Stimulated activated CD4-positive, alpha-beta T cell treated with anti-CD3 and anti-CD28 coated beads, TNF-alpha, amount 100 ng/mL, for 4 hours (primary cell): Measurements from ENCODE around the gene TBC1D1.

Experiments
- DNase-seq, 3 experiments: peaks; one replicate each; pipeline ENCODE4 v3.0.0-alpha.2; 2020; ENCODE audit warnings: low read depth in 3 of 3

The TBC1D1 gene

DNA sequence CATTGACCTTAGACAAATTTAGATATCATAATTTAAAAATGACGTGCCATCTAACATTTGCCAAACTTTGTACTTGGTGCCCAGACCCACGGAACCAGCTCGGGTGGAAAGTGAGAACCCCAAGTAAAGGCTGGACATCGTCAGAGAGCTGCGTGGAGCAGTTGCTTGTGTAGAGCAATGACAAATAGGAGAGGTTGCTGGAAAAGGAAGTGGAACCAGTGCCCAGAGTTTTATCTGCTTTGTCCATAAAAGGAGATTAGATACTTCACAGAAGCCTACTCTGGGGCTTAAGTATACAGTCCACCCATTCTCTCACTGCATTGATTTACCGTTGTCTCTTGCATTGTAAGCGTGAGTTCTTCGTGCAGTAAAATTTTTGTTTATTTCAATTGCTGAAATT, 5.4 kb upstream of the TBC1D1 start:
- no peak for DNase-seq

DNA sequence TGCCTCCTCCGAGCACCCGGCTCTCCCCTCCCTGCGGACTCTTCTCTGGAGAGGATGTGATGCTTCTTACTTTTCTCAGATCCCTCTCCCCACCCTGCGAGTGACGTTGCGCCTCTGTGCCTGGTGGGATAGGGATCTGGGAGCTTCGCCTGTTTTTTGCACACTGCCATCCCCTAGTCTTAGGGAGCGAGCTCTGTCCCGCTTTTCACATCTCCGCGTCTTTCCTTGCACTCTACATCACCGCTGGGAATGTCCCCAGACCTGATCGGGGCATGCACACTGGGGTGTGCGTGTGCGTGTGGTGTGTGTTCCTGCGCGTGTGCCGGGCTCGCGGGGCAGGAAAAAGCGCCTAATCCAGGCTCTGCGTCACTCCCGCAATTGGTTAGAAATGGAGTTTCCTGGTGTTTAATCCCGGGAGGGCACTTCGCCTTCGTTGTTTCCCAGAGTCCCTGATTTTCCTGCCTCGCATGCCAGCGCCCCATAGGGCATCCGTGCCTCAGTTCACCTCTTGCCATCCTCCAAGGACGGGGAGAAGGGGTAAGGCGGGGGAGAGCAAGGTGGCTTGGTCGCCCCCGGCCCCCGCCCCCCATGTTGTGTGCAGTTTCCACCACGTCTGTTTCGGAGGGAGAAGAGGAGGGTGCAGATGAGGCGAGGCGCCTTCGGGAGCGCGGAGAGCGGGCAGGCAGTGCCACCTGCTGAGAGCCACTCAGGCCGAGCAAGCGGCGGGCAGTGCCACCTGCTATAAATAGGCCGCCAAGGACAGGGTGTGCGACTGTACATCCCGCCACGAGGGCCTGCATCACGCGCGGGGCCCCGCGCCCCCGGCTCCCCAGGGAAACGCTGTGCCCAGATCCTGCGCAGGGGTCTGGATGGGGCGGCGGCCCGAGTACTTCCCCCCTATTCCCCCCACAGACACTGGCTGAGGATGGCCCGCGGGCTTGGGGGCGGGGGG, 759 bp upstream of the TBC1D1 start:
- DNase-seq = peak; percentile 5 to 20 (median 11)

DNA sequence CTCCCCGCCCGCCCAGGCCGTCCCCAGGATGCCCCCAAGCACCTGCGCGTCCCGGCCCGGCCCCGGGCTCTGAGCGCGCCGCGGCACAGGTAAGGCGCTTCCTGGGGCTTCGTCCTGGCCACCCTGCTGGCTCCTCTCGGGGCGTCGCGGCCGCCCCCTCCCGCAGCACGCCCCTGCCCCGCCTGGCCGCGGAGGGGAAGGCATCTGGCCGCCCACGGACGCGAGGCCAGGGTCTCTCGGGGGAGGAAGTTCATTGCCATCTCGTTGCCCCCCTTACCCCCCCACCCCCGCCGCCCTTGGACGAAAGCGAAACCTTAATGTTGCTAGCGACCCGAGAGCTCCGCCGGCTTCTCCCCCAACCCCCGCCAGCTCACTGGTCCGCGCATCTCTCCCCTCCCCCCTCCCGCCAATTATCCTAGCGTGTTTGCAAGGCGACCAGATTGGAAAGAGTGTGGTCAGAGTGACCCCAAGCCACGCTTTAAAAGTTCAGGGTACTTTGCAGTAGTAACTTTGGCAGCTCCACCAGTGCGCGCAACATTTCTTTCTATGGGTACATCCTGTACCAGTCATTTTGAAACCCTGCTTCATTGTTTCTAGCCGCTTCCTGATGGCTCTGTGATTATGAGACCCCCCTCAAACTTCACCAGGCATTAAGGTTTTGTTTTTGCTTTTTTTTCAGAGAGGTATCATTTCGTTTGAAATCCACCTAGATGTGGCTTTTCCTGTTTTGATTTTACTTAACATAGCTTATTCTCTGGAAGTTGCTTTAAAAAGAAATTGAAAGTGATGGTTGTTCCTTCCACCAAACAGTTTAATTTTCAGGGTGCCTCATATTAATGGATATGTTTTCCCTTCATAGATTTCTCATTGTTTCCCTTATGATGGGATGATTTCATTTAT, 626 bp downstream of the TBC1D1 start:
- peak; percentile 41 to 53 (median 45) for DNase-seq

DNA sequence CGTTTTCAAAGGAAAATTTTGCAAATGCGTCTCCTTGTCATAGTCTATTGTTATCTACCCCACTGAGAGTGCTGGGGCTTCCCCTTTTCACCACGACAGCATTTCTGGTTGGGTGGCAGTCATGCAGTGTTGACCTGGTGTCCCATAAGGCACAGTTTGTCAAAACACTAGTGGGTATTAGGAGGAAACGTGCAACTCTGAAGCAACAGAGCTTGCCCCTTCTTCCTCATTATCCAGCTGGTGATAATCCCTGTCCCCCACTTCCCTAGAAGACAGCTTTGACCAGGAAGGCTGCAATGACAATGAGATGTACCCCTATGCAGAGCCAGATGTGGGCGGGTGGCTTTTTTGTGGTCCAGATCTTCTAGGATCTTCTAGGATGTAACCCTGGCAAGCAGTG, 1.8 kb downstream of the TBC1D1 start:
- peak in 2 of 3 experiments; percentile 21 to 28 for DNase-seq

DNA sequence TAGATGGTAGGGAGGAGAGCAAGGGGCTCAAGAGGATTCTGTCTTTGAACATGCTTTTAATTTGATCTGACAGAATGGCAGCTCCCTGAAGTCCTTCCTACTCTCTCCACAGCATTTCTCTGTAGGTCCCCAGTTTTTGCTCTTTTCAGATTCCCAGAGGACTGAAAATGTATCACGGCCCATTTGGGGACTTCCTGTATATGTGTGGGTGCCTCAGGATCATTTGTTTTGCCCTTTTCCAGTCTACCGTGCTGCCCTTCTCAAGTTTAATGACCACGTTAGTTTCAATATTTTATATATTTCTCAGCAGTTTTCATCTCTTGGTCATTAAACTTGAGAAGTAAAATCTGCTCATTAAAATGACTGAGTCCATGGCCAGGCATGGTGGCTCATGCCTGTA, 2.3 kb downstream of the TBC1D1 start:
- no peak for DNase-seq

DNA sequence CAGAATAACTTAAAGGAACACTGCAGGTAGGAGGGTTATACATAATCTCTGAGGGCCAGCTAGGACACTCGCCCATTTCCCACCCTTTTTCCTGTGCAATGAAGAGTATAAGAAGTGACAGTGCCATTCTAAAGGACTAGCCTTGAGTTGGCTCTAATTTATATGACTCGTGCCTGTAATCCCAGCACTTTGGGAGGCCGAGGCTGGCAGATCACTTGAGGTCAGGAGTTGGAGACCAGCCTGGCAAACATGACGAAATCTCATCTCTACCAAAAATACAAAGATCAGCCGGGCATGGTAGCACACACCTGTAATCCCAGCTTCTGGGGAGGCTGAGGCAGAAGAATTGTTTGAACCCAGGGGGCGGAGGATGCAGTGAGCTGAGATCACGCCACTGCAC, 4.4 kb downstream of the TBC1D1 start:
- no peak for DNase-seq

DNA sequence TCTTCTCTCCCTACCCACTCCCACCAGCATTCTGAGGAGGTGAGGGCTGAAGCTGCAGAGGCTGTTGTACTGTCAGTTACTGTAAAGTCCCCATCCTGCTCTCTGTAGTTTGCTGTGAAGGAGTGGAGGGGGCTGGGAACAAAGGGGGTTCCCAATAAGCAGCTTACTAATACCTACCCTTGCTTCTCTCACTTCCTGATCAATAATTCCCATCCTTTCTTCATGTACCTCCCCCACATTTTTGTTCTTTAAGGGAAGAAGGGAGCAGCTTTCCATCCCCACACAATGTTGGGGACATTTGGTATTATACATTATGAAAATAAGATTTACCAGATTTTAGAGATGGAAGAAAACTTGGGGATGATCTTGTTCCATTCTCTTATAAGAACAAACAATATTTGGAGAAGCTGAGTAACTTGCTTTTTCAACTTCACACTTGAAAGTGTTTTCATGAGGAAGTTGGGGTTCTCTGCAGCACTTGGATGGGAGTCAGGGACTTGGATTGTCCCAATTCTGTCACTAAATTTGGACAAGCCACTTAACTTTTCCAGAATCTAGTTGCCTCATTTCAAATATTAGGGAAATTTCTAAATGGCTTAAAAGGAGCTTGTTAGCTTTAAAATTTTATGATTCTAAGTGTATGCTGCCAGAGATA, 5.4 kb downstream of the TBC1D1 start:
- no peak for DNase-seq

DNA sequence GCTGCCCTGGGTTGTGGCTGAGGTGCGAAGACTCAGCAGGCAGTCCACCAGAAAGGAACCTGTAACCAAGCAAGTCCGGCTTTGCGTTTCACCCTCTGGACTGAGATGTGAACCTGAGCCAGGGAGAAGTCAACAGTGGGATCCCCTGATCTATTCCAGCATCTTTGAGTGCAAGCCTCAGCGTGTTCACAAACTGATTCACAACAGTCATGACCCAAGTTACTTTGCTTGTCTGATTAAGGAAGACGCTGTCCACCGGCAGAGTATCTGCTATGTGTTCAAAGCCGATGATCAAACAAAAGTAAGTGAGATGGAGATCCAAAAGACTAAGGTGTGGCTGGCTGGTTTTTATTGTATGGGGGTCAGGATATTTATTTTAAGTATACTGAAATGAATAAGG, 11.3 kb downstream of the TBC1D1 start:
- no peak for DNase-seq

DNA sequence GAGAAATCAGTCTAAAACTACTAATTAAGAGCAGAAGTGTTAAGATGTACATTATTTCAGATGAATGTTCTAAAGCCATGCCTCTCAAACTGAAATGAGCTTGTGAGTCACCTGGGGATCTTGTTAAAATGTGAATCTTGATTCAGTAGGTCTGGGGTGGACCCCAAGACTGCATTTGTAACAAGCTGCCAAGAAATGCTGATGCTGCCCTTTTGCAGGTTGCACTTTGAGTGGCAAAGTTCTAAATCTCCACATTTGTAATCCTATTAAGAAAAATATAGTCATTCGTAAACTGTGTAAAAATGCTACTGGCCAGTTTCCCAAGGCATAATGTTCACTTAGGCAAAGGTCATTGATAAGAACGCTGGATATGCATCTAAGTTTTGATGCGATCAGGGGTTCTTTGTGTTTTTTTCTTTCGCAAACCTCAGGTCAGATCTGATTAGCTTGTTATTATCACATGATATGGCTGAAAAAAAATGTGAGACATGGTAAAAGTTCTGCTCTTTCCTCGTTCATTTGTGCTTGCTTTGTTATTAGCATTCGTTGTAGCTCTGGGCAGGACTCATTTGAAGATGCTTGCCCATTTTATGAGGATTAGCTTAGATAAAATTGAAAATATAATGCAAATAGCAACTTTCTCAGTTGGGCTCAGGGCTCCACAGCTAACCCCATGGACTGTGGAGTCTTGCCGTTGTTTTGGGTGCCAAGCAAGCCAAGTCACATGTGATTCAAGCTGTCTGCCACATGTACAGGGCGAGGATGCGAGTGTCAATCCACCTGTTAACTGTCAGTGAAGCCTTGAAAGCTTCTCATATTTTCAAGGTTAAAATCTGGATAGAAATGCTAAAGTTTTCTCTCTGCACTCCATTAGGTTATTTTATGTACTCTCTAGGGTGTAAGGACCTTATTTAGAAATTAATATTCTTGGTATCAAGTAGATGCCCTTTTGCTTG, 12.1 kb downstream of the TBC1D1 start:
- DNase-seq = no peak

DNA sequence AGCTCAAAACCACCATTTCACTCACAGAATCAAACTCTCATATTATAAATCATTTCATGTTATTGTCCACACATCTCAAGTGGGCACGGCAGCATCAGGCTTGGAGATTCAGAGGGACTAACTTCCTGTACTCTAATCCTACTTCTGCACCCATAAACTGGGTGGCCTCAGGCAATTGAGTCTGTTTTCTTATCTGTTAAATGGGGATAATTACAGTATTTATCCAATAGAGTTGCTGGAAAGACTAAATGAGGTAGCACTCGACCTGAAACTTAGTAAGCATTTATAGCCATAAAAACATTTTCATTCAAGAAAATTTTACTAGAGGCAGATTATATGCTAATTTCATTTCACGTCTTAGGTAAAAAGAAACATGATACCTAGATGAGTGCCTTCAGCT, 13.0 kb downstream of the TBC1D1 start:
- no peak for DNase-seq

DNA sequence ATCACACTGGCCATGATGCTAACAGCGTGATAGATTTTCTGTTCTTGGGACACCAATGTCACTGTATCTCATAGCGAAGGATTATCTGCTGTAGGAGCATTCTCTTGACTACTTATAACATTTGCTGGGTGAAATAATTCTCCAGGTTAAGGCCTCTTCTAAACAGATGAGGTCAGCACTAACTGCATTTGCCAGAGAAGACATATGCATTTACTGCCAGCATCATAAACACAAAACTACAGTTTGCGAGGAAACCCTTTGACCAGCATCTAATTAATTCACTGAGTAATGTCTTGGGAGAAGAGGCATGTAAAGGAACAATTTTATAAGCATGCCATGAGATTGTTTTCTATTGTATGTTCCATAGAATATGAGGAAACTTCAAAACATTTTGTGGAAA, 13.9 kb downstream of the TBC1D1 start:
- no peak for DNase-seq

DNA sequence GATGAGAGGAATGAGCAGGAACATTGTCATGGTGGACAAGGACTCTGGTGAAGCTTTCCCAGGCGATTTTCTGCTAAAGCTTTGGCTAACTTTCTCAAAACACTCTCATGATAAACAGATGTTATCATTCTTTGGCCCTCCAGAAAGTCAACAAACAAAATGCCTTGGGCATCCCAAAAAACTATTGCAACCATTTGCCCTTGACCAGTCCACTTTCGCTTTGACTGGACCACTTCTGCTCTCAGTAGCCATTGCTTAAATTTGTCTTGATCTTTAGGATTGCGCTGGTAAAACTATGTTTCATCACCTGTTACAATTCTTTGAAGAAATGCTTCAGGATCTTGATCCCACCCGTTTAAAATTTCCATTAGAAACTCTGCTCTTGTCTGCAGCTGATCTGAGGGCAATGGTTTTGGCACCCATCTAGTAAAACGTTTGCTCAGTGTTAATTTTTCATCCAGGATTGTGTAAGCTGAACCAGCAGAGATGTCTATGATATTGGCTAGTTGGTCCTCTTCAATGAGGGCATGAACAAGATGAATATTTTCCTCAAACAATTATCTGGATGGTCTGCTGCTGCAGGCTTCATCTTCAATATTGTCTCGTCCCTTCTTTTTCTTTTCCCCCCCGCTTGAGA, 14.8 kb downstream of the TBC1D1 start:
- DNase-seq = no peak

DNA sequence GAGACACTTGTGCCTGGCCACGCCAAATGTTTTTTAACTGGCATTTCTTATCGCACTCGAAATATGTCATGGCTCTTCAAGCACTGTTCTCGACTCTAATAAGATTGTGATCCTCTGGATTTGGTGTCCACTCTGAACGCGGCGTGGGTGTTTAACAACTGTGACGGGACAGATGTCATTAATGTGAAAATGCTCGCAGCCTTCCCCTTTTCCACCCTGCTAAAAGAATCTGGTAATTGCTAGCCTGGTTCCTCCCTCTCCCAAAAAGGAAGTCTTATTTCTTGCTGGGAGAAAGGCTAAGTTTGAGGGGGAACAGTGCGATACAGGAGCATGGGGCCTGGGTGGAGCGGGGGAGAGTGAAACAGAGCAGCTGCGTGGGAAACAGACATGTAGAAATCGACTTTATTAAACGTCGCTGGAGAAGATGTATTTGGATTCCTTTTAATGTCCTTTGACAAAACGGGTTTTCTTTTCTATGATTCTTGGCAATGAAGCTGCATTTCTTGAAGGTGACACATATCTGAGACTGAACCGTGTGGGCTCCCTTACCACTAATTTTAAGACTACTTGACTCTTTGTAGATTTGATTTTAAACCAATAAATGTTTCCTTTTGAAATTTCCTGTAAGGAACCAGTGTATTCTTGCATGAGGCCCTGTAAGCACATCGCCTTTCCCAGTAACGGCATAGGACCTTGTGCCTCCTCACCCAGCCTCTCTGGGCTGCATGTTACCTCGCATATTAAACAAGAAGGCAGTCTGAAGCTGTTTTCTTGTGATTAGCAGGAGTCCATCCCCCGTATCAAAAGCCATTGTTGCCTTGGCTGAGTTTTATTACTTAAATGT, 17.8 kb downstream of the TBC1D1 start:
- DNase-seq = no peak

DNA sequence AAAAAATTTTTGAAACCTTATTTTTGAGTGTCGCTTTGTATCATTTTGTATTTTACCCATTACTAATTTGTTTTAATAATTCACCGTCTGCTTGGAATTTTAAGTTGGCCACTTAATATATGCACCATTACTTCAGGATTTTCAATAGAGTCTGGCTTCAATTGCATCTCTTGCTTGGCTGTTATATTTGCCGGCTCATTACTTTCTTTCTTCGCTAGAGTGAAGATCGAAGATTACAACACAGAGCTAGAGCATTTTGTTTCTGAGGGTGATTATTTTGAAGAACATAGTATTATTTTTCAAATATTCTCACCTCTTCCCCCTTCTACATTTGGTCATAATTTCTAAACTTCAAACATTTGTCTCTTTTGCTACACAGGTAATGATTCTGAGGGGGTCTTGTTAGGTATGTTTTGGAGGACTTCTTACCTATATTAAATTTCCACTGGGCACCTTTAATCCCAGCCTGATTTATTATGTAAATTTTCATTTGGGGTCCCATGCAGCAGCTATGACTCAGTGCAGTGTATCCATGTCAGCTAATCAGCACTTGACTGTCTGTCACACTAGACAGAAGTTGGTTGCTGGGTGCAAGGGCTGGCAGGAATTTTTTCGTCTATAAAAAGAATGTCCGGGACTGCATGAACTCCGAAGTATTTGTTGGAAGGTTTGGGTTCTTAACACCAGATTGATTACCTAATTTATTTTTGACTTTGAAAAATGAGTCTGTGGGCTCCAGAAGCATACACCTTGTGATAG, 18.6 kb downstream of the TBC1D1 start:
- DNase-seq = no peak

DNA sequence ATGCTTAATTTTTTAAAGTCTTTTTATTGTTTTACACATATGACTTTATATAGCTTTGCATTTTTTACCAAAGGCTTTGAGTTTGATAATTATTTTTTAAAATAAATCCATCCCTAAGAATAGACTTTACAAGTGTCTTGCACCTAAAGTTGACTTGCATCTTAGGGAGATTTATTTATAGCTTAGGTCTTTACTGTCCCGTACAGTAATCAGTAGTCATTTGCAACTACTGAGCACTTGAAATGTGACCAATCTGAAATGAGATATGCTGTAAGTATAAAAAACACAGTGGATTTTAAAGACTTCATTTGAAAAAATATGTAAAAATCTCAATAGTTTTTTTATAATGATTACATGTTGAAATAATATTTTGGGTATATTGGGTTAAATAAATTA, 19.2 kb downstream of the TBC1D1 start:
- no peak for DNase-seq

DNA sequence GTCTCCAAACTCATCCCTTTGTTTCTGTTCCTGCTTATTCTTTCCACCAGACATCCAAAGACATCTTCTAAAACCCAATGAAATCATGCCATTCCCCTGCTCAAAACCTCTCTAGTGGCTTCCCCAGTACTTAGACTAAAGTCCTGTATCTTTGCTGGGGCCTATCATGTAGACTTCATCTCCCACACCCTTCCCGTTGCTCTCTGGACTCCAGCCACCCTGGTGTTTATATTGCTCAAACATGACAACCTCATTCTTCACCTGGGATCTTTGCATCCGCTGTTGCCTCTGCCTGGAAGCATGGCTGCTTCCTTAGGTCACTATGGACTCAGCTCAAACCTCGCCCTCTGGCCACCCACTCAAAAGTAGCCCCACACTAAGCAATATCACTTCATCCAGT, 23.7 kb downstream of the TBC1D1 start:
- no peak for DNase-seq

DNA sequence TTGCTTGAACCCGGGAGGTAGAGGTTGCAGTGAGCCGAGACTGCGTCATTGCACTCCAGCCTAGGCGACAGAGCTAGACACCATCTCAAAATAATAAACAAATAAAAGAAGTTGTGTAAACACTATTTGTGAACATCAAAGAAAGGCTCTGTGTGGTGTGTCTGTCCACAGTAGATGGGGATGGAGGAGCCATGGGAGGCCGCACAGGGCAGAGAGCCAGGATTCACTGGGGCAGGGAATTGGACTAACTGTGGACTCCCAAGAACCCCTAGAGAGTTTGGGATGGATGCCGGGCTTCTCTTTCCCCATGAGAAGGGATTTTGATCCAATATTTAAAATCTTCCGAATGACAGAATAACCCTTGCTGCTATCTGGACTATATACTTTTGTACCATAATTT, 26.5 kb downstream of the TBC1D1 start:
- DNase-seq = no peak

DNA sequence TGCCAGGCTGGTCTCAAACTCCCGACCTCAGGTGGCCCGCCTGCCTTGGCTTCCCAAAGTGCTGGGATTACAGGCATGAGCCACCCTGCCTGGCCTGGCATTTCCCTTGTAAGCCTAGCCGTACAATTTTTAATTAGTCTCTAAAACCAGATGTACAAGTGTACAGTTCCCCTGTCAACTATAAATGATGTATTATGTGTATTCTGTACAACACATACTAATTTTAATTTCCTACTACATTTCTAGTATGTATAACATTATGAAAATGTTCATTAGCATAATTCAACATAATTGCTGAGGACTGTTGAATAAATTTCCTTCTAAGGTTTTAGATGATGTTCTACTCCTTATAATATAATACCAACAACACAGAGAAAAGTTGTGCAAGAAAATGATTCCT, 27.8 kb downstream of the TBC1D1 start:
- DNase-seq = no peak

DNA sequence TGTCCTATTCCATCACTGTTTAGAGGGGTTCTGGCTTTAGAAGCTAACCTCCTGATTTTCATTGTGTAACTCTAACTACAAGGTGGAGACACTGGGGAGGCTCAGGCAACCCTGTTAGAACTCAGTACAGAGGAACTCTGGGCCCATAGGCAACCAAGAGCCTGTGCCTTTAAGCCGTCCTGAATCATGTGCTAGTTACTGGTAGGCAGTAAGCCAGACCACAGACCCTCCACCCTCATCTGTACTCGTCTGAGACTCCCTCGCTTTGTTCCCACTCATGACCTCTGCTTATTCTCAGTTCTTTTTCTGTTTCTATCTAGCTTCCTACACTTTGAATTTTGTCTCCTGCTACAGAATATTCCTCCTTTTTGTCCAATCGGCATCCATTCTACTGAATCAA, 31.4 kb downstream of the TBC1D1 start:
- no peak for DNase-seq
